Fibroblast of skin of right biceps (primary cell): ENCODE data around the gene WIPF3.
"Not testable (repeated sequence)": the region's sequence is repeated elsewhere in the genome, so short reads cannot be mapped to it uniquely, and the experiment has no call there.

Experiments
- DNase-seq: peaks from one replicate; pipeline ENCODE4 v3.0.0-alpha.2; 2013

Gene WIPF3

DNA sequence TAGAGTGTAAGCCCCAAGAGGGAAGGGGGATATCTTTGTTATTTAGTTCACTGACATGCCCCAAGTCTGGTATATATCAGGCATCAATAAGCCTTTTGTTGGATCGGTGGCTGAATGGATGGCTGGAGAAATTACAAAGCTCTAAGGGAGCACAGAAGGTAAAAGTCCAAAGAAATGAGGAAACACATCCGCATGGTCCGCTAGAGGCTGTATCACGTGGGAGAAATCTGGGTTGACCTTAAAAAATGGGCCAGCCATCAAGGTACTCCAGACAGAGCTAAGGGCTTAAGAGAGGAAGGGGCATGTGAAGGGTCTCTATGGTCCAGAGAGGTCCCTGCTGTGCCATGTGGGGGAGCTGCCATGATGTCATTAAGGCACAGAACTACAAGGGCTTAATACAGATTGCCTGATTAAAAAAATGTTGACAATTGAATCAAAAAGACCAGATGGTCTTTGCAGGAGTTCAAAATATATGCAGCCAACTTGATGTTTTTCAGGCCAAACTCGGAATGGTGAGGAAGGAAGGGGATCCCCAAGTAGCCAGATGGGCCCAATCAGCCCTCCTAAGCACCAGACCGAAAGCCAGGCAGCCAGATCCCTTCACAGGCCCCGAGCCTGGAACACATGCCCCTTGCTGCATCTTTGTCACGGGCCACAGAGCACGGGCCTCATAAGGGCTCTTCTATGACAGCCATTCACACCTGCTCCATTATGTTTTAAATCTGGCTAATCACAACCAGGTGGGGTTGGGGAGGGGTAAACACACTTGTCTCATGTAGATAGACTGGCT is 151.4 kb downstream of the WIPF3 start:
- no peak for DNase-seq

DNA sequence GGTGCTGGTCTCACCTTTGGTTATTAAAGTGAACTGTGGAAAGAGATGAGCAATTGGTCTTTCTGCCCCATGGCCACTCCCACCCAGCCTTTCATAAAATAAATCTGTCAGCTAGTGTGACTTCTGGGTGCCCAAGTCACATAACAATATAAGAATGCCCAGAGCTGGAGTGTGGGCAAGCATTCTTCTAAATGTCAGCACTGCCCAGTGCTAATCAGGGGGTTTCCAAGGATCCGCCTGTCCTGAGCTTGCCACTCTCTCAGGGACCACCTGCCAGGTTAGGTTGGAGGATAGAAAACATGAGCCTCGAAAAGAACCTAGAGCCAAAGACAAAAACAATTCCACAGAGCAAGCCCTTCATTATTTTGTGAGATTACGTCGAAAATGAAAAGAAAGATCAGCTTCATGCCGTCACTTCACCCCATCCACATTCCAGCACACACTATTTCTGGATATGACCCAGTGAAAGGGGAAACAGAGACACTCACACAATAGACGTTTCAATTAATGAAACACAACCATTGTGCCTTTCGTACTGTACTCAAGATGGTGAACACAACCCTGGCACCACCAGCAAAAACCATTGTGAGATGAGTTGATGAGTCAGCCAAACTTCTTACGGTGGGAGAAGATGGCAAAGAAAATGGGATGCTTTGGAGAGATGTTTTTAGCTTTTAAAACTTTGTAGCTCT is 152.5 kb downstream of the WIPF3 start:
- no peak for DNase-seq

DNA sequence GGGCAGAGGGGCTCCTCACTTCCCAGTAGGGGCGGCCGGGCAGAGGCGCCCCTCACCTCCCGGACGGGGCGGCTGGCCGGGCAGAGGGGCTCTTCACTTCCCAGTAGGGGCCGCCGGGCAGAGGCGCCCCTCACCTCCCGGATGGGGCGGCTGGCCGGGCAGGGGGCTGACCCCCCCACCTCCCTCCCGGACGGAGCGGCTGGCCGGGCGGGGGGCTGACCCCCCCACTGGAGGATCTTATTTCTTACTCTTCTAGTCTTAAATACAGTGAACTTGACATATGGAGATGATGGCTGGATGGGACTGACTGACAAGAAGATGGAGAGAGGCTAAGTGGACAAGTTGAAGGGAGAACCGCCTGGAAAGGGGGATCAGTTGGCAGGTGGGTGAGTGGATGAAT is 155.3 kb downstream of the WIPF3 start:
- not testable (repeated sequence) for DNase-seq

DNA sequence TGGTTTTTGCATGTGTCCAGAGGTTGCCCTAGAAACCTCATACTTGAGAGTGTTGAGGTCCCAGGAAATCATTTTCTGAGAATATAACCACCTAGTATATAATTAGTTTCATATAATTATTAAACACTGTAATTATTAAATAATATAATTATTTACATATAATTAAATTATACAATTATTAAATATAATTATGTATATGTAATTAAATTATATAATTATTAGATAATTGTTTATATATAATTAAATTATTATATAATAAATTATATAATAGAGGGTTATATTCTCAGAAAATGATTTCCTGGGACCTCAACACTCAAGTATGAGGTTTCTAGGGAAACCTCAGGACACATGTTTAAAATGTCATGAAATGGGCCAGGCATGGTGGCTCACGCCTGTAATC is 155.7 kb downstream of the WIPF3 start:
- no peak for DNase-seq

- DNase-seq = no peak
These were observed 158.7 kb downstream of the WIPF3 start for GRCh38 chr7:29965030-29965429.
